Esophagus muscularis mucosa (tissue), 3 donors: ENCODE measurements around the gene SMIM5.

ENCODE experiments used
- CTCF ChIP-seq, 3 experiments: fragments of 200-600 bp in 2 of 3; fragments of 450-650 bp in 1 of 3; sonication (generic) in 2 of 3; IDR thresholded peaks; one replicate each; pipeline ENCODE4 v1.5.1; 2017 to 2019; ENCODE audit warnings: antibody characterized with exemption in 3 of 3, mild to moderate bottlenecking in 2 of 3, moderate library complexity in 1 of 3
- POLR2A ChIP-seq: fragments of 450-650 bp; IDR thresholded peaks from one replicate; pipeline ENCODE4 v1.6.1; 2017; ENCODE audit warnings: antibody characterized with exemption, moderate library complexity, mild to moderate bottlenecking, low read depth

GRCh38 chr17:75684249-75684648, 51.0 kb downstream of the SMIM5 start:
- TF ChIP-seq CTCF (IDR thresholded peaks at IDR 0.05) (no peak), POLR2A (no peak)
